GM18502 (cell line): Measurements from ENCODE around the gene C1orf21.
"Not testable (repeated sequence)": the region's sequence is repeated elsewhere in the genome, so short reads cannot be mapped to it uniquely, and the experiment has no call there.

Experiments
- ATAC-seq: cut with Tn5 transposase; IDR thresholded peaks from one replicate; pipeline ENCODE4 v1.9.1; 2021; ENCODE audit warnings: mild to moderate bottlenecking; ENCODE audit not compliant: unreplicated experiment, poor library complexity

The C1orf21 gene

DNA sequence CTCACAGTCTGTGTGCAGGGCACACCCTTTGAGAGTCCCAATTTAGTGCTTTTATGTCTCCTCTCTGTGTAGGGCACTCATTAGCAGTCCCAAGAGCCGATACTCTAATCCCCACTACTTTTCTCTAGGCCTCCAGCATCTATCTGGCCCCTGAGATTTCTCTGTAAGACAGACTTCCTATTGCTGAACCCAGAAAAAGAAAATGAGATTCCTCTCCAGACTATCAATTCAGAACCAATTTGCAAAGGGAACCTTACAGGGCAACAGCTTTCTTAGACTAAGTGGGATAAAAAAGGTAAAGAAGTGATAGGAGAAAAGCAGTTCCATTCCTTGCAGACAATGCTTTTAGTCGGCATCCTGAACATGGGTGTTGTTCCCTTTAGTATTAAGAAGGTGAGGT lies 195.6 kb downstream of the C1orf21 start:
- no peak for ATAC-seq

GRCh38 chr1:184583849-184584248 lies 197.0 kb downstream of the C1orf21 start:
- no peak for ATAC-seq

GRCh38 chr1:184588701-184589100 lies 201.9 kb downstream of the C1orf21 start:
- no peak for ATAC-seq

GRCh38 chr1:184590163-184590750 lies 203.4 kb downstream of the C1orf21 start:
- ATAC-seq: no peak

DNA sequence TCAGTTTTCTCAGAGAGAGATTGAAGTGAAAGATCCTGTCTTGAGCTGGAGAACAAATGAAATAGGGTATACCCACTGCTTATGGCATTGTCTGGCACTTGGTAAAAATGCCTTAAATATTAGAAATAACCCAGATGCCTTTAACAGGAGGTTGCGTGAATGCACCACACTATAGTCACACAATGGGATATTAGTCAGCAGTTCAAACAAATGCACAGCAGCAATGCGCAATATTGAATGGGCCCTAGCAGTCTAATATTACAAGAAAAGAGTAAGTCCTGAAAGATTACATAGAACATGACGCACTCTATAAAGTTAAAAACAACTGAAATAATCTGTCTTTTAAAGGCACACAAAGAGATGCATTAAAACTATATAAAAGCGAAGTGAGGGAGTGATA lies 206.8 kb downstream of the C1orf21 start:
- no peak for ATAC-seq

GRCh38 chr1:184595596-184595995 lies 208.8 kb downstream of the C1orf21 start:
- no peak for ATAC-seq

DNA sequence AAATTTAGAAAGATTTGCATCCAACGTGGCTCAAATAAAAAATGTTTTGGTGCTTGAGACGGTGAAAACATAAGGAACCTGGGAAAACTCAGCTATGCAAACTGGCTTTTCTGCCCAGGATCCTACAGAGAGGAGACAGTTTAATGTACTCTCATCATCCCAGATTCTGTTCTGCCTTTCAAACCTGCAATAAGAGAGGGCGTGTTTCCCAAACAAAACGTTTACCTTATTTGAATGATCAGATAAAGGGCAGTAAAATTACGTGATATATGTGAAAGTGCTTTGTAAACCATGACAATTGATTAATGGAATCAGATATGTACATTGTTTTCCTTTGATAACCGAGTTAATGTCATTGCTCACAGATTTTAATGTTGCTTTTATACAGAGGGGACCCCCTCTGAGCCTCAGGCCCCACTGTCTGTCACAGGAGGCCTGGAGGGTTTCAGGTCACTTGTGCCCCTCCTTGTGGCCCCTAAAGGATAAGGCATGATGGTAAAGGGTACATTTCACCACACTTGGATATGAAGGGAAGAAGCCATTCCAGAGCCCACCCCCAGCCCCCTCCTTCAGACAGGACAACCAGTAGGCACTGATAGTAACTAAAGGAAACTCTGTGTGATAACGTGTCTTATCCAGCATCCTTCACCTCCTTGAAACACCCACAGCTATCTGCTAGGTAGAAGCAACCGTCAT lies 210.3 kb downstream of the C1orf21 start:
- ATAC-seq: no peak

- ATAC-seq: no peak
These were observed 211.0 kb downstream of the C1orf21 start for GRCh38 chr1:184597650-184598357.

DNA sequence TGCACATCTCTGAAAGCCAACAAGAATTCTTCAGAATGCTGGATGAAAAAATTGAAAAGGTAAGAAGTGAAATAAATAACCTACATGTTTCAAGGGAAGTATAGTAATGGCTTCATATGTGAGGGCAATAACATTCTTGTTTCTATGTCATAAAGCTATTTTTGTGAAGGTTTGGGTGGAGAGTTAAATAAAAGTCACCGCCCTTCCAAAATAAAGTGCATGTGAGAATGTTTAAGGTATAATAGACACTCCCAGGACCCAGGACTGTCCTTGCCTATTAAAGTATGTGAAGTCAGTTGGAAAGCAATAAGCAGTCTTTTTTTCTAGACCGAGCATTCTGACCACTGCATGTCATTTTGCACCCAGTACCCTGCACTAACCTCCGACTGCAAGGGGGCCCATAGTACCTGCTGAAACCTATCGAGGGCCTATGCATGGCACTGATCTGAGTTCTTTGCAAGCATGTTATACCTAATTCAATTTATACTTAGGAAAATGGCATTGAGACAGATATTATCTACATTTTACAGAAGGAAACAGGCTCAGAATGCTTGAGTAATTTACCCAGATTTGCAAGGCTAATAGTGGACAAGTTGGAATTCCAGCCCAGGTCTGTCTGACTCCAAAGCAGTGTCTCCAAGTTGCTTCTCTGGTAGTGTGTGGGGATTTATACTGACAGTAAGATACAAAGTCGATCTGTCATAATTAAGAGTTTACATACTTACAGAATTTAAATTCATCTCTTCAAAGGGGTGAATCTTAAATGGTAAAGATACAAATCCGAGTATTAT lies 211.8 kb downstream of the C1orf21 start:
- ATAC-seq: no peak

GRCh38 chr1:184604152-184604900 lies 217.5 kb downstream of the C1orf21 start:
- ATAC-seq: no peak

DNA sequence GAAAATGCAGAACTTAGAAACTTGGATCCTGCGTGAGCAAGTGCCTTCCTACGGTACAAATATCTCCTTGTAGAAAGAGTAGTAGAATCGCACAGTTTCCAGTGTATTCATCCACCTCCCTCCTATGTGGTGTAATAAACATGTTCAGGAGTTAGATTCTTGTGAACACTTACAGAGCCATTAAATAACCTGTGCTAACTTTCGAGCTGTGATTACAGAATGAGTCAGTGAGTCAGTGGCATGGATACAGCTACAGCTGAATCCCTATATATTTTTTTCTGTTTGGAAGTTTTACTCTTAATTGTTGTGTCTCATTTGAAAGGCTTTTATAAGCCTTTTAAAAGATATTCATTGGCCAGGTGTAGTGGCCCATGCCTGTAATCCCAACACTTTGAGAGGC lies 219.1 kb downstream of the C1orf21 start:
- ATAC-seq: no peak

GRCh38 chr1:184606786-184607185 lies 220.0 kb downstream of the C1orf21 start:
- ATAC-seq: no peak

GRCh38 chr1:184608581-184608980 lies 221.8 kb downstream of the C1orf21 start:
- no peak for ATAC-seq

GRCh38 chr1:184608990-184609389 lies 222.2 kb downstream of the C1orf21 start:
- ATAC-seq: no peak

GRCh38 chr1:184610876-184611595 lies 224.2 kb downstream of the C1orf21 start:
- no peak for ATAC-seq

DNA sequence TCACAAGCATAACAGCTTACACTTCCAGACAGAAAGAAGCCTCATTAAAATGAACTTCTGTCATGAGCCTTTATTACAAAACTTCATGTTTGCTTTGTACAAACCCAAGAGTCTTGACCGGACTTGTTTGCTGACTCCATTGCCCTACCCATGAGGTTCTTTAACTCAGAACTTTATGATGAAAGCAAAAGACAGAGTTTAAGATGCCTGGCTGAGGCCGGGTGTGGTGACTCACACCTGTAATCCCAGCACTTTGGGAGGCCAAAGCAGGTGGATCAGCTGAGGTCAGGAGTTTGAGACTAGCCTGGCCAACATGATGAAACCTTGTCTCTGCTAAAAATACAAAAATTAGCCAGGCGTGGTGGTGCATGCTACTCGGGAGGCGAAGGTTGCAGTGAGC lies 225.4 kb downstream of the C1orf21 start:
- not testable (repeated sequence) for ATAC-seq

- ATAC-seq: no peak
These were observed 227.8 kb downstream of the C1orf21 start for GRCh38 chr1:184614667-184615066.

DNA sequence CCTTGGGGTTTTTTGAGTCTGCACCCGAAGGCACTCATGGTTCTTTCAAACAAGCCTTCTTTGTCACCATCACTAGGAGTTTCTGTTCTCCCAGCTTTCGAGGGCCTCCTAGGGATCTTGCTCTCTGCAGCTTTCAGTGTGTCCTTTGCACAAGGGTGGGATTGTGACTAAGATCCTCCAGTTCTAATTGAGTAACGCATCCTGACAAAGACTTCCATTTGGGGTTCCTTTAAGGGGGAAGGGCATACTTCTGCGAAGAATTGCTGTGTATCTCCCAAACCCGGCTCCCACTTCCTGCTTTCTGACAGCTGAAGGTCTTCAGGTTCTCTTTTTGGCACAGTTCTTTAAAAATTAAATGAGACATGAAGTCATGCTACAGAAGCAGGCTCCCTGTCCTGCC lies 228.5 kb downstream of the C1orf21 start:
- ATAC-seq: no peak

DNA sequence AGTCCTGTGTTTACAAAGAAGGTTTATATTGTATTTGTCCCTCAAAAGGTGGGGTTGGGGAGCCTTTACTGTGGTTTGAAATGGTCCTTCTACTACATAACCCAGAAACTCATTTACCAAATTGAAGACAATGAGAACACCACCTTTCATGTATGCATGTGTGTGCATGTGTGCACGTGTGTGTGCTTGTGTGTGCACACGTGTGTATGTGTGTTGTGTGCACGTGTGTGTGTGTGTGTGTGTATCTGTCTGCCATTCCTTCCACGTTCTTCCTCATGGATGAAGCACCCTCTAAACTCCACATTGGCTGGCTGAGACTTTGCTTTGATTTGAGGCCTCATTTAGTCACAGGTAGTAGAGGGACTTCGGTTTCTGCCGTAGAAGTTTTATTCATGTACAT lies 229.7 kb downstream of the C1orf21 start:
- ATAC-seq: no peak
